Left forelimb (tissue), 1 donor: ENCODE measurements around the gene MED26.

Source experiments
- DNase-seq: peaks from one replicate; pipeline ENCODE4 v3.0.0-alpha.2; 2018; ENCODE audit warnings: low spot score

Gene MED26

DNA sequence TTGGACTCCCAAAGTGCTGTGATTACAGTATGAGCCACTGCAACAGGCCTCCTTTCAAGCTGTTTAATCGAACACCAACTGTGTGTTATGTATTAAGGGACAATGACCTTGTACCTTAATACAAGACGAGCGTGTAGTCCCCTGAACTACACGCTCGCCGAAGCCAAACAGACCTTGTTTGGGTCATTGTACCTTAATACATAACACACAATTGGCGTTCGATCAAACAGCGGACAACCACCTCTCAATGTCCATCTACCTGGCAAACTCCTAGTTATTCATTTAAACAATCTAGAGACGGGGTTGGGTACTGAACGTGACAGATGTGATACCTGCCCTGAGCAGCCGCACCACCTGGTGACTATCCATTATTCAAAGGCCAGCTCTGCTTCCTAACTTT, 87.1 kb downstream of the MED26 start:
- DNase-seq = no peak

GRCh38 chr19:16537111-16537510, 90.9 kb downstream of the MED26 start:
- DNase-seq = no peak

DNA sequence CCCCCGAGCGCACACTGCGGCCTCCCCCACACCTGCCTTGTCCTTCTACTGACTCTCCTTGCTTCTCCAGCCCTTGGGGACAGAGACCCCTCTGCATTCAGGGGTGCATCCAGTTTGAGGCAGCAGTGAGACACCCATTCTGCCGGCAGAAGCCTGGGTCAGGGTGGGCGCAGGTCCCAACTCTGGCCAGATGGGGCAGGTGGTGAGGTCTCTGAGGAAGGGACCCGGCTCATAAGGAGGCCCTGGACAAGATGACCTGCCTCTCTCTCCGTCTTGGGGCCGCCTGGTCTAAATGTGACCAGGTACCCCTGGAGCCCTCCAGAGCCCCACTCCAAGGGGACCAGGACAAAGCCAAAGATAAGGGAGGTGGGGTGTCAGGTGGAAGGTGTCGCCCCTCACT, 91.9 kb downstream of the MED26 start:
- DNase-seq = no peak

DNA sequence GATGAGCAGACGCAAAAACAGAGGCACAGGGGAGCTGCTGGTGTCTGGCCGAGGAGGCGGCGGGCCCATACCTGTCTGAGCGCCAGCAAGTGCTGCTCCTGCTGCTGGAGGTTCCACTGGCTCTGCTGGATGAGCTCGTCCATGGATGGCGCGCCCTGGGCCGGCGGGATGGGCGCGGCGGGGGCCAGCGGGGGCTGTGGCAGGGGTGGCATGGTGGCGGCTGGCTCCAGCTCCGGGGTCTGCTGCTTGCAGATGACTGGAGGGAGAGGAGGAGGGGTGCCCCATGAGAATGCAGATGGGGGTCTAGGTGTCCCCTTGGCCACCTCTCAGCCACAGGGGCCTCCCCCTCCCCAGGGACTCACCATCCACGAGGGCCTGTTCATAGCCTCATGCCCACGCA, 92.6 kb downstream of the MED26 start:
- DNase-seq = no peak

DNA sequence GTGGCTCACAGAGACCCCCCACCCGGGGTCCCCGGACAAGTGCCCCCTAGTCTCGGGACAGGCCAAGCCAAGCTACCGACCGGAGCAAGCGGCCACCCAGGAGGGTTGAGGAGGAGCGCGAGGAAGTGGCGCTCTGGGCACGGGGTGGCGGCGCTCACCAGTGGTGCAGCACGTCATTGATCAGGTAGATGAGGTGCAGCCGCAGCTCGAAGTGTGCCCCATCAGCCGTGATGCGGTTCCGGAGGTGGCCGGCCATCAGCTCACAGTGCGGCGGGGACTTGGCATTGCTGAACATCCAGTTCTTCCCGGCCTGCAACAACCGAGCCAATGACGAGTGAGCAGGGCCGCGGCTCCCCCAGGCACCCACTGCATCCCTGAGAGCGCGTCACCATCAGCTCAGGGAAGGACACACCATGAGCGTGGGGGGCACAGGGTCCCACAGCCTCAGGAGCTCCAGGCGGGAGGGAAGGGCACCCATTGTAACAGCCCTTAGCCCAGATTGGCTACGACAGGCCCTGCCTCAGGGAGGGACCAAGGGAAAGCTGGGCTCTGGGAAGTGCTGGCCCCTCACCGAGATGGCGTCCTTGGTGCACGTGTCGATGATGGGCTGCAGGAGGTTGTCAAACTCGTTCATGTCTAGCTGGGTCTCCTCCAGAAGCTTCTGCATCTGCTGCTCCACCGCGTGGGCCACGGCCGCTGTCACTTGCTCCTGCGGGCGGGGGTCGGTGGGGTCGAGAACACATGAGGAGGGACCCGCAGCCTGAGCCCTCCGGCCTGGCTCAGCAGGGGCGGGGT, 95.4 kb downstream of the MED26 start:
- no peak for DNase-seq

DNA sequence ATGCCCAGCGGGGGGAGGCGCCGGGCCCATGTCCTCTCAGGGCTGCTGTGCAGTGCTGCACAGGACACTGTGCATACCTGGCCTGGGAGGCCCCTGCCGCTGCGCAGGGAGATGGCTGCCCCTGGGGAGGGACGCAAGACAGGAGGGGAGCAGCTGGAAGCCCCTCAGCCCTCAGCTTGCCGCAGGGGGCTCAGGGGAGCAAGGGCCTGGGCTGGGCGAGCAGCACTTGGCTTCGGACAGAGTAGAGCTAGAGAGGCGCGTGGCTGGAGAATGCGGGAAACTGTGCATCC, 96.7 kb downstream of the MED26 start:
- no peak for DNase-seq

- no peak for DNase-seq
These were observed 97.2 kb downstream of the MED26 start for GRCh38 chr19:16530540-16531379.

DNA sequence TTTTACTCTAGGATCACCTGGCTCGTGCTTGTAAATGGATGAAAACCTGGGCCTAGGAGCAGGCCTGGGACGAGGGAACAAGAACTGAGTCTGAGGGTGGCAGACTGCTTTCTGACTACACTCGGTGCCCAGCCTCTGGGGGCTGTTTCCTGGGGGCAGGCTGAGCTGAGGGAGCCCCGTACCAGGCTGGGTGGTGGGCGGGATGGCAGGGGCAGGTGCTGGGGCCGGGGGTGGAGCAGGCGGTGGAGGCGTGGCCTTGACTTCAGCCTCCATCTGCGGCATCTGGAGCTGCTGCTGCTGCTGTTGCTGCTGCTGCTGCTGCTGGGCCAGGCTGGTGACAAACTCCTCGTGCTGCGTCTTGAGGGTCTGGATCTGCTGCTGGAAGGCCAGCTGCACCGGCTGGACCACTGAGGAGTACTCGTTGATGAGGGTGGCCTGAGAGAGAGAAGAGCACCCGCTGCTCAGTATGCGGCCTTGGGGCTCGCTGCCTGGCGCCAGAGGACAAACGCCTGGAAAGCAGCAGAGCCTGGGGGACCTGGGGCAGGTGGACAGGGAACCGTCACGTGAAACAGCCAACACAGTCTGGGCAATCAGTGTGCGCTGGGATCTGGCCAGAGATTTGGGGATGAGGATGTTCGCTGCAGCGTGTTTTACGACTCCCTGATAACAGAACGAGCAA, 98.4 kb downstream of the MED26 start:
- no peak for DNase-seq

DNA sequence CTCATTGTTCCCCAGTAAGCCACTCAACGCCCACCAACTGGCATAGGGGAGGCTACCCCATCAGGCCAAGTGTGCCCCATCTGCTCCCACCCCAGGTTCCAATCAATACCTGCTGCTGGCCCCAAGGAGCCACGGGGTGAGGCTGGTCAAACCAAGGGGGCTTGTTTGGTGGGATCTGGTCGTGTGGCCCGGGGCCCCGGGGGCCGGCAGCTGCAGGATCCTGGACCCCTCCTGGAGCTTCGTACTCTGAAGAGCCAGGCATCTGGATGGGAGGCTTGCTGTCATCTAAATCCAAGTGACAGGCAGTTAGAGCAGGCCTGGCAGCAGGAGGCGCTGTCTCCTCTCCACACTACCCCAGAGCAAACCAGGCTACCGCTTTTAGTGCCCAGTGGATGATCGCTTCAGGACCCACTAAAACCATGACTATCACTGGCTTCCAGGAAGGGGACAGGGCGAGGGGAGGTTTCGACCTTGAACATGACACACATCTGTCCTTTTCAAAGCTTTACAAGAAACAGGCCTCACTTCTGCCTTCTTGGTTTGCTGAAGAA, 100.0 kb downstream of the MED26 start:
- DNase-seq = no peak

- DNase-seq = no peak
These were observed 100.6 kb downstream of the MED26 start for GRCh38 chr19:16527334-16527935.

DNA sequence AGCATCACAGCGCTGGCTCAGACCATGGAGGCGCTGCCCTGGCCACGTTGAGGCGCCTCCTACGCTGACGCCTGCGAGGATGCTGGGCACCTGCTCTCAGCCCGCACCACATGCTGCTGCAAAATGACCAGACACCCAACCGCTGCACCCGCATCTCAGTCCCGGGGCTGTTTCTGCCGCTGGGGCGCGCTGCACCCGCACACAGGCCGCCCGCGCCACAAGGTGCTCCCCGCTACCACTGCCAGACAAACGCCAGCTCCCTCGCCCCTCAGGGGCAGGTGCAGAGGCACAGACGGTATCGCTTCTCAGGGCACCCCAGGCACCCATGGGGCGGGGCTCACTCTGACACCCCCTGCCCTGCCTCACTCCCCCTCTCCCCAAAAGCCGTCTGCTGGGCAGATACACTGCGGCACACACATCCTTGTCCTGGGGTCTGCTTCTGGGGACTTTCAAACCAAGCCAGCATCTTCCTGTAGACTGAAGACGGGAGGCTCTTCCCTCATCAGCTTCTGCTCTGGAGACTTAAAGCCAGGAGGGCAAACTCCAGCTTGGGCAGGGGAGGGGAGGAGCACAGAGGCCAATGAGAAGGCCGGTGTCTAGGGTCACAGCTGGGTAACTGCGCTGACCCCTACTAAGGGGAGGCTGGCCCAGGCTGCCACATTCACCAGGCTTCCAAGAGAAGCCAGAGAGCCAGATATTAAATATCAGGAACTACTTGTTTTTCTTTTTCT, 102.1 kb downstream of the MED26 start:
- no peak for DNase-seq

GRCh38 chr19:16524991-16525734, 102.8 kb downstream of the MED26 start:
- no peak for DNase-seq
